Stimulated activated CD8-positive, alpha-beta memory T cell treated with anti-CD3 and anti-CD28 coated beads, Interleukin-2, amount 100 ng/mL, for 48 hours (primary cell): ENCODE results near the gene ITGB1.
A peak's percentile ranks its signal among the peaks of the same experiment; 100 is the strongest.
"Not testable (repeated sequence)": the region's sequence is repeated elsewhere in the genome, so short reads cannot be mapped to it uniquely, and the experiment has no call there.

Experiments used
- DNase-seq, 2 donors: peaks; one replicate each; pipeline ENCODE4 v3.0.0-alpha.2; 2020; ENCODE audit warnings: low read depth in 2 of 2

ITGB1 gene

DNA sequence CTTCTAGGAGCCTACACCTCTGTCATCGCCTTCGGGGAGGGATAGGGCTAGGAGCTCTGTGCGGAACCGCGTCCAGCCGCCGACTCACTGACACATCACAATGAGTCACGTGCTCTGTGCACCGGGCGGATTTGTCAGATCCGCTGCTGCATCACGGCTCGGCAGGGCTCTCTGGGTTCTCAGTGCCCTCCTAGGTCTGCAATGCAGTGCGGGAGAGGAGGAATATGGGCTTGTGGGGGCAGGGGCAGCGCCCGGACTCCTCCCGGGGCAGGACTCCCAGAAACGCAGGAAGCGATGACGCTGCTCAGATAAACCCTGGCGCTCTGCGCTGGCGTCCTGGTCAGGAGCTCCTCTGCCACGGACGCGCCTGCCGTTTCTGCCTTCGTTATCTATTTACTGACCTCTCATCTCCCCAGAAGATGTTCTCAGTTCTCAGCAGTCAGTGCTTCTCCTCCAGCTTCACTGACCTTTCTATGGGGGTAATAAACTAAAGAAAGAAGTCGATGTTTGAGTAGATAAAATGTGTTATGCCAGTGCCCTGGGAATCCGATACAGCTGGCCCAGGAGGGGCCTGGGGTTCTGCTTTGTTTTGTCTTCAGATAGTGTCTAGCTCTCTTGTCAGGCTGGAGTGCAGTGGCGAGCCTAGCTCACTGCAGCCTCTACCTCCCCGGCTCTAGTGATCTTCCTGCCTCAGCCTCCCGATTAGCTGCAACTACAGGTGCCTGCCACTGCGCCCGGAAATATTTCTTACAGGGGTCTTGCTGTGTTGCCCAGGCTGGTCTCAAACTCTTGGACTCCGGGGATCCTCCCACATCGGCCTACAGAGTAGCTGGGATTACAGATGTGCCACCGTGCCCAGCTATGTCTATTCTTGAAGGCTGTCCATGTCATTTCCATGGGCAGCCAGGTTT is 22.8 kb upstream of the ITGB1 start:
- DNase-seq, result peak; percentile 74 to 76

DNA sequence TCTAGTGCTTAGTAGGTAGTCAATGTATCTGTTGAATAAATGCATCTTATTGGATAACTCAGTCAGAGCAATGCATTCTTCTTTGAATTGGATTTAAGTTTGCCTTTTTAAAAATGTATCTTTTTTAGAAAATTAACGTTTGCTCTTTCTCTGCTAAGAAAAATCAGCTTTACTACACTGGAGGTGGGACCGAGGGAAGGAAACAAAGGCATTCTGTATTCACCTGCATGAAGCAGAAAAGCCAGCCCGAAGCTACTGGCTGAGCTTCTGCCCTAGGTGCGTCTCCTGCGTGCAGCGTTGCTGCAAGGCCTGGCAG is 22.2 kb upstream of the ITGB1 start:
- no peak for DNase-seq

DNA sequence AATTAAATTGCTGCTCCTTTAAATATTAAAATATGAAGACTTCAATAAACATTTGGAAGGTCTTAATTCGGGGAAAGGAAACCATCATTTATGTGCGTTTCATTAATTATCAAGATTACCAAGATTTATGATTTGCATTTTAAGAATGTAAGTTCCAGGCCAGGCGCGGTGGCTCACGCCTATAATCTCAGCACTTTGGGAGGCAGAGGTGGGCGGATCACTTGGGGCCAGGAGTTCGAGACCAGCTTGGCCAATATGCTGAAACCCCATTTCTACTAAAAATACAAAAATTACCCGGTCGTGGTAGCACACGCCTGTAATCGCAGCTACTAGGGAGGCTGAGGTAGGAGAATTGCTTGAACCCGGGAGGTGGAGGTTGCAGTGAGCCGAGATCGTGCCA is 21.7 kb upstream of the ITGB1 start:
- DNase-seq, result not testable (repeated sequence)

DNA sequence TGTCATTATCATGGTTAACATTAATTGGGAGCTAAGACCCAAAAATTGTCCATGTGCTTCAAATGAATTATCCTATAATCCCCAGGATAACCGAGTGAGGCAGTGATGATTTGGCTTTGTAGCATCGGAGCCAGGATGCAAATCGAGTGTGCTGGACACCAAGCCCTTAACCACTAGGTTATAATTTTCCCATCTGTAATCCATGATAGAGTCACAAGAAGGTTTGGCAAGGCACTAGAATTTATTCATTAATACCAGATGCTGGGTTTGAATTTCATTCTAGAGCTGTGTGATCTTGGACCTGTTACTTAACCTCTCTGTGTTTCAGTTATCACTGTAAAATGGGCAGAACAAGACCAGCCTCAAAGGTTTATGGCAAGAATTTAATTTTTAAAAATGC is 21.0 kb upstream of the ITGB1 start:
- no peak for DNase-seq

DNA sequence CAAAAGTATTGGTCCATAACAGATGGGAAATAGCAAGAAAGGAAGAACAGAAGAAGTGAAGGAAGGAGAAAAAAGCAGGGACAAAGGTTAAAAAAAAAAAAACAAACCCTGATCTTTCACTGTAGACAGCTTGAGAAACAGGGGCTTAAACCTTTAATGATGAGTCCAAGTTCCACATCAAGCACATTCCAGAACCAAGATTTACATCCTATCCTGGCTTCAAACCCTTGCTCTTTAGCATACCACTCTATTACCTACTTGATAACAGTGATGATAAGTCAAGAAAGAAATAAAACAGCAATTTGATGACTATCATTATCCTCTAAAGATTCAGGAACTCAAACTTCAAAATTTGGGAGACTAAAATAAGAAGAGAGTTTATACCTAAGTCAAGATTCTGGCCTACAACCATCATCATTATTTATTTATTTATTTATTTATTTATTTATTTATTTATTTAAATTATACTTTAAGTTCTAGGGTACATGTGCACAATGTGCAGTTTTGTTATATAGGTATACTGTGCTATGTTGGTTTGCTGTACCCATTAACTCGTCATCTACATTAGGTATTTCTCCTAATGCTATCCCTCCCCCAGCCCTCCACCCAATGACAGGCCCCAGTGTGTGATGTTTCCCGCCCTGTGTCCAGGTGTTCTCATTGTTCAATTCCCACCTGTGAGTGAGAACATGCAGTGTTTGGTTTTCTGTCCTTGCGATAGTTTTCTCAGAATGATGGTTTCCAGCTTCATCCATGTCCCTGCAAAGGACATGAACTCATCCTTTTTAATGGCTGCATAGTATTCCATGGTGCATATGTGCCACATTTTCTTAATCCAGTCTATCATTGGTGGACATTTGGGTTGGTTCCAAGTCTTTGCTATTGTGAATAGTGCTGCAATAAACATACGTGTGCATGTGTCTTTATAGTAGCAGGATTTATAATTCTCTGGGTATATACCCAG is 20.1 kb upstream of the ITGB1 start:
- DNase-seq, result not testable (repeated sequence)

DNA sequence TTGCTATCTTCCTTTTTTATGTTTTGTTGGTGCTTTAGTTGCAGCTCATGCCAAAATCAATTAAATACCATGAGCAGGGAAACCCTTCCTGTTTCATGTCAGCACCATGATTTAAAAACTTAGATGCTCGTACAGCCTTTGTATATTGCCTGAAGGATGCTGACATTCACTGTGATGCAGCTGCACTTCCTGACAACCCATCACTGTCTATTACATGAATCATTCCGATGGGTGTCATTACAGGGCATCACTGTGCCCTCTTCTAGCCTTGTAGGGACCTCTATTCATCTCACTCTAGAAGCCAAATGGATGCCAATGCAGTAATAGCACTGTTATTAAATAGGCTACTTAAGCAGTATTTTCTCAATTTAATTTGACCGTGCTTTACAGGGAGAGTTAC is 18.3 kb upstream of the ITGB1 start:
- DNase-seq, result no peak

DNA sequence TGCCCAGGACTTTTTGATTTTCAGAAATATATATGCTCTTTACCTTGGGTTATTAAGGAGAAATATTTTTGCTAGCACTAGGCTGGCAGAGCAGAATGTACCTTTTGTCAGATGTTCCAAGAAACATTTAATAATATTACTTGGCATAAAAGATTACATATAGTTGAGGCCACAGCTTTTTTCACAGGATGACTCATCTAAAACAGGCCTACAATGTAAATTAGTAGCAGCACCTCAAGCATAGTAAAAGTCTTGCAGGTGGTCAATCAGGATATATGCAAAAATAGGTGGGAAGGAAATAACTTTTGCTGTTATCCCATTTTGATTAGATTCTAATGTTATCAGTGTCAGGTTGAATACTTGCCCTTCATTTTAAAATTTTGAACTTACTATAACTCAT is 14.9 kb upstream of the ITGB1 start:
- DNase-seq, result no peak

DNA sequence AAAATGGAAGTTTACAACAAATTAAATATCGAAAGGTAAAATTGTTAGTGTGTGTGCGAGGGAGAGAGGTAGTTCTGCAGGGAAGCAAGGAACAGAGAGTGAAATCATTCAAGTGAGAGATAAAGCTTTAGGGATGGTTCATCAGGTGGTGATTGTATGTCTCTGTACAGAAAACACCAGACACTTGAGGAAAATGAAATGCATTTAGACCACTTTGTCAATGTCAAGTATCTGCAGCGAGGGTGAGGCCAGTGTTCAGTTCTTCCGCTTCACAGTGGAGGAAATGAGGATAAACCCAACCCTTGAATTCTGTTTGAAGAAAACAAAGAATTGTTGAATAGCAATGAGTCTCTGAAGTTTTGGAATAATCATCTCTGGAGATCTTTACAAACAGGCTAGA is 14.4 kb upstream of the ITGB1 start:
- no peak for DNase-seq

DNA sequence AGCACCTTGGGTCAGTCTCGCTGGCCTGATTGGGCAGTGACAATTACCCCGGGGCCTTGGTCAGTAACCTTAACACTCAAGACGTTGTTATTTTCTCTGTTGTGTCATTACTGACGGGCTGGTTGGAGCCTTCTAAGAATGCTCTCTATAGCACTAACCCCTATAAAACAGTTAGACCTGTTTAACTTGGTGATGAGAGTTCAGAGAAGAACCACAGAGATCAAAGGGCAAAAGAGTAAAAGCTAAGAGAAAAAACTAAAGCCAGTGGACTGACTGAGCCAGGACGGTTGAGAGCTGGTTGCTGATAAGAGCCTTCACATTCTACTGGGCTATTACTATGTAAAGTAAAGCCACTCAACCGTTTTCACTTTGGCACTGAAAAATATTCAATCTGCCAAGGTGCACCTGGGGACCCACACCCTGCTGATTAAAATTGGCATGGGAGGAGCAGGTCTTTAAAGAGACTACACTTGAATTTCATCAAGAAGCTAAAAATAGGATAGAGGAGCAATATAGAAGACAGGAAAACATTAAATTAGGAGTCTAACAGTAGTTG is 13.6 kb upstream of the ITGB1 start:
- no peak for DNase-seq

DNA sequence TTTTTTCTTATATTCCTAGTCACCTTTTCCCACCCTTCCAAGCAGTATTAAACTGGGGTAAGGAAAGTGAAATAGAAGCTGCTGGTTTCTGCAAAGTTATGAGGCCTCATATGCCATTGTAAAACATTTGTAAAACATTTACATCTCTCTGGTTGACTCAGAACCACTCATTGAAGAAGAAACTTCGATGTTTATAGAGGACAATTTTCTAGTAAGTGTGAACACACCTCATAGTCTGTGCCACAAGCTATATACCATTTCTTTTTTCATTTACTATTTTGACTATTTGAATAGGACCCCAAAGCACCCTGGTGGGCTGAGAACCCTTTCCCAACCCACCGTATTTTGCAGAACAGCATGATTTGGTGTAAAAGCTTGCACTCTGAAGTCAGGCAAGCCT is 12.9 kb upstream of the ITGB1 start:
- no peak for DNase-seq

DNA sequence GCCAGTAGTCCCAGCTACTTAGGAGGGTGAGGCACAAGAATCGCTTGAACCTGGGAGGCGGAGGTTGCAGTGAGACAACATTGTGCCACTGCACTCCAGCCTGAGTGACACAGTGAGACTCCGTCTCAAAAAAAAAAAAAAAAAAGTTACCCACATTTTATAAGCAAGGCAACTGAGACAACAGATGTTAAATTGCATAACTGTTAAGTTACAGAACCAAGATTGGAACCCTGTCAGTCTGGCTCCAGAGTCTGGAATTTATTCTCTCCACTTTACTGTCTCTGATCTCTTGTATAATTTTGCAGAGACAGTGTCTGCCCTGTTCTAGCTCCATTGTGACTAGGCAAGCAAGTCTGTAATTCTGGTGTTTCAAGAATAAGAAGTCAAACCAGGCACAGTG is 6.2 kb upstream of the ITGB1 start:
- DNase-seq, result no peak

DNA sequence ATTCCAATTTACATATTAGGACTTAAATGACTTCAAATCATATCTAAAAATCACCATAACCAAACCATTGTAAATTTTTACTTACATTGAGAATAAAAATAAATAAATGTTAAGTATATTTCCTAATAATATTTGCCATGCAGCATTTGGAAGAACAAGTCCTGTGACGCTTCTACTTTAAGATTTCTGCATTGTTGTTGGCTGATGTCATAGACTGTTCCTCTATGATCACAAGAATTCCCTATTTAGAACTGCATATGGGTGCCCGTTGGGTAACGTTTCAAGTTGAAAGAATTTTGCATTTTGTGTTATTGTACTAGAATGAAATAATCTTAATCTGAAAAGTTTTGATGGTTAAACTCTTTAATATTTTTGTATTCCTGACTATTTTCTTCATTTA is 5.1 kb upstream of the ITGB1 start:
- no peak for DNase-seq

DNA sequence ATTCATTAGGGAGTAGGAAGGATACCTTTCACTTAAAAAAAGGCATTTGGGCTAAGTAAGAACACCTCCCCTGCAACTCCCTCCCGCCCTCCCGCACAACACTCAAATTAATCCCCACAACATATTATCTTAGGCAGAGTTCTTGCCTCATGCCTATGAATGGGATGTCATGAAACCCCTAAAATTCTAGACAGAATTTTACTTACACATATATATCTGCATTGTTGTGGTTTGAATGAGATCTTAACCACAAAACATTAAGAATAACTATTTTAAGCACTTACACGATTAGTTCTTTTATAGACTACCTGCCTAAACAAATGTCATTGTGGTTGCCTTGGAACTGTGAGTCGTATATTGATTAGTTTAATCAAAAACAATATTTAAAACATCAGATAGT is 4.5 kb upstream of the ITGB1 start:
- no peak for DNase-seq

DNA sequence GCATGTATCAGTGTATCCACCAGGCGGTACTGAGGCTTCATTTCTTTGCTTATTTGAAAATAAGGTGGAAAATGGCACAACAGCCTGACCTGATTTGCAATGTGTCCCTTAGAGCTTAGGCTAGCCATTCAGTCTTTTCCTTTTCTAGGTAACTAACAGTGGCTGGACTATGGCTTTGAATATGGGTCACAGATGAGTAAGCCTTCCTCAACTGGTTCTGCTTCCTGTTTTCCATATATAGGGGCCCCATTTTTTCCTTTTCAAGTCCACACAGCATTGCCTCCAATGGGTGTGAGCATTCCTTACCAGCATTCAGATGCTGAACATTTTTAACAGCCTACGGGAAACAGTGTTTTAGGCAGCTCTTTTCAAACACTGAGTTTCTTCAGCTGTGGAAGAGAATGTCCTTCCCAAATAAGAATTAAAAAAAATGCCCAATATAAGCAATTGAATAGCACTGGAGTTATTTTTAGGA is 3.9 kb upstream of the ITGB1 start:
- no peak for DNase-seq

DNA sequence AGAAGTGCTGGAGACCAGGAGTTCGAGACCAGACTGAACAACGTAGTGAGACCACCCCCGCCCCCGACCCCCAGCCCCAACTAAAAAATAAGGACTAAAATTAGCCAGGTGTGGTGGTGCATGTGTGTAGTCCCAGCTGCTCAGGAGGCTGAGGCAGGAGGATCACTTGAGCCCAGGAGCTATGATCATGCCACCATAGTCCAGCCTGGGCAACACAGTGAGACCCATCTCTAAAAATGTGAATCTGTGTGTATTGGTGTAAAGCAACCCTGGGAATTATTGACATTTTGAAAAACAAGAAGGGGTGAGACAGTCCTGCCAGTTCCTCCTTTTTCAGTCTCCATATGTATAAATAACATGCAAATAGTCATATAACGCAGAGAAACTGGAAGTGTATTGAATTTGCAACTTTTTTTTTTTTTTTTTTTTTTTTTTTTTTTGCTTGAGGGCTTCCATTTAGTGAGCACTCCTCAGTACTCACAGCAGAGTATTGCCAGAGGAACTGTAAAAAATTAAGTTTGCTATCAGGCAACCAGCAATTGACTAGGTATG is 3.4 kb upstream of the ITGB1 start:
- DNase-seq, result no peak

DNA sequence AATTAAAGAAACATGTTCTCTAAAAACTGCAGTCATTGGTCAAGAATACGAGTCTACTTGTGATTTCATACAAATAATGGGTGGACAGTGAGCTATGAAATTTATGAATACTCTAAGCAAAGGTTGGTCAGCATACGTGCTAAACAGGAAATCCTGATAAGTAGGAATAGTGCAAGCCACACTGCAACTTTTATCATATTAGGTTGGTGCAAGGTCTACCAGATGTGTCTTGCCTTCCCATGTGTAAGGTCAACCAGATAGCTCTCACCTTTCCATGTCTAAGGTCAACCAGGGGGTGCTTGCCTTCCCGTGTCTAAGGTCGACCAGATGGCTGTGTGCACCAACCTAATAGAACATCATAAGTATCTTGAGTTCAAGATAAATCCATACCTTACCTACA is 2.0 kb upstream of the ITGB1 start:
- no peak for DNase-seq

DNA sequence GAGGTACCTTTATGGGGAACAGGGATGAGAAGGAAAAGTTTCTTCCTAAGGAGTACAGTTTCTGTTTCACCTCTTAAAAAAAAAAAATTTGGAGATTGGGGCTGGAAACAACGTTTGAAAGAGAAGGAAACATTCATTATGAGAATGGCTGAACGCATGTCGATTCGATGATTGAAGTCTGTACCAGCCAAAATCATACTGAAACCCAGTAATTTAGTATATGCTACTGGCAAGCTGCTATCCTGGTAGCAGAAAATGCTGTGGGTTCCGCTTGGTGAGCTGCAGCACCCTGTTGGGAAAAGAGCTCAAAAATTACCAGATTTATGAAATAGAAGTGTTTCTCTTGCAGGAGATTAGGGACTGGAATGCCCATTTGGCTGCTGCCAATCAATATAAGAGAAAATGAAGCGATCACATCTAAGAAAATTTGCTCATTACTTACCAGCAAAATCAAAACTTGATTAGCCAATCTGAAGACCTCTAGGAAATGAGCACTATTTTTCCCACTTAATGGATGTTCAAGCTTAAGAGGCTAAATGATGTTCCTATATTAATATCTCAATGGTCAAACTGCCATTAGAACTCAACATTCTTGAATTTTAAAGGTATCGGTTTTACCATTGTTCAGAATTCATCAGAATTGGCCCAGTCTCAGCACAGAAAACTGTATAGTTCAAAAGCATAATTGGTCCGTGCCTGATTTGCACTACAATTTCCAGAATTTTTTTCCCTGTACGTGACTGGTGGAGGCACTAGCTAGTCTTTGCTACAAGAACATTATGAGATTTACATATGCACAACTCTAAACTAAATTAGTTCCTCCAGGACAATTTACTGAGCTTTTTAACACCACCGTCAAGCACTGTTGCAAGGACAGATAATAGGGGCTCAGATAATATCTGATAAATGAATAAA is 1.2 kb upstream of the ITGB1 start:
- DNase-seq, result no peak

DNA sequence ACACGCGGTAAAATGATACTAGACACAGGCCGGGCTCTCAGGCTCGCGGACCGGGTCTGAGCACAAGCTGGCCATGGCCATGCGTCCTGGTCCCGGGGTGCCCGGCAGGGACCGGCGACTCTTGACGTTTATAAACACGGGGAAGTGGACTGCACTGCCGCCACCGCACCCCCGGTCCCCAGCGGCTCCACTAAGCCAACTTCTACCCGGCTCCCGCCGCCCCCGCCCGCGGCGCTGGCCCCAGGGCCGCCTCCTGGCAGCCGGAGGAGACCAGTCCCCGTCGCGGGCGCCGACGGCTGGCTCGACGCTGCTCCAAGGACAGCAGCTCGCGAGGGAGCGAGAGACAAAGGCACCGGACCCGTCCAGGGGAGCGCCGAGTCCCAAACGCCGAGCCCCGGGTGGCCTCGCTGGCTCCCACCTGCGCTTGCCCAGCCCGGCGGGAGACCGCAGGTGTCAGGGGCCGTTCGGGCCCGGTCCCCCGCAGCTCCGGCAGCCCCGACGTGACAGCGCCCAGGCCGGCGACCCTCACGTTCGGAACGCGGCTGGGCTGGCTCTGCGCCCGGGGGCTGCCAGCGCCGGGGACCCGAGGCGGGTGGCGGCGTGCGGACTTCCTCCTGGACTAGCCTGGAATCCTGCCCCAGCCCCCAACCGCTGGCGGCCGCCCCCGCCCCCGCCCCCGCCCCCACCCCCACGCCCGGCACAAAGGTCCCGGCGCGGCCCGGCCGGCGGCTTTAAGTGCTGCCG is 517 bp downstream of the ITGB1 start:
- DNase-seq, result peak in 1 of 2 donors; percentile 20

DNA sequence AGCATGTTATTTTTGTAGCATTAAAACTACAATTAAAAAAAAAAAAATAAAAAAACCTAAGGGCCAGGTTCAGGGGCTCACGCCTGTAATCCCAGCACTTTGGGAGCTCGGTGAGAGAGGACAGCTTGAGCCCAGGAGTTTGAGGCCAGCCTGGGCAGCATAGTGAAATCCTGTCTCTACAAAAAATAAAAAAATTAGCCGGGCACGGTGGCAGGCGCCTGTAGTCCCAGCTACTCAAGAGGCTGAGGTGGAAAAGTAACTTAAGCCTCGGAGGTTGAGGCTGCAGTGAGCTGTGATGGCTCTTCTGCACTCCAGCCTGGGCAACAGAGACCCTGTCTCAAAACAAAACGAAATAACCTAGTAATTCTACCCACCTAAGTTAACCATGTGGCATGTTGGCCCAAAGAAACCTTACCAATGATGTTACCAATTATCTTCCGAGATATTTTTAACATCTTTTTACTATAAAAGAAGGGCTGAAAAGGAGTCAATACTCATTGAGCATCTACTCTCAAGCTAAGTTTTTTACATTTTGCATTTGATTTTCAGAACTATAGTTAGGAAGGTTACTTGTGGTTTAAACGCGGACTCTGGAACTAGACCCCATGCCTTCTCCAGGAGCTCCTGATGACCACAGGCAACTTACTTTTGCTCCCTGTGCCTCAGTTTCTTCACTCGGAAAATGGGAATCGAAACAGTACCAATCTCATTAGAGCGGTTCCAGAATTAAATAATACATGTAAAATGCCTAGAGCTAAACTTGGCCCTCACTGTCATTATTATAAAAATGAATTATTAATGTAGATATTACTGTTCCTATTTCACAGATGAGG is 1.4 kb downstream of the ITGB1 start:
- no peak for DNase-seq
